HepG2 (cell line): Measurements from ENCODE around the gene MYH10. TPM values are rescaled to one million over a fixed set of nuclear protein-coding genes. Genes with fewer than 3 reads are reported as not detected.

Experiments used
- ATAC-seq: fragments of 200-7000 bp; cut with Tn5 transposase; 3 replicates; pipeline ENCODE4 v1.9.1; 2020; ENCODE audit warnings: mild to moderate bottlenecking, moderate library complexity
- BruUV-seq: library from RNA; stranded (reverse); fragments of 400-500 nt; replicated peaks from 2 replicates; lab custom pipeline; 2021; lab: Mats Ljungman, UMichigan
- CTCF ChIA-PET: fragments of 300-600 bp; formaldehyde crosslinking; extraction: SDS; loops from one replicate; lab custom pipeline; 2021; ENCODE audit warnings: low total read pairs, inconsistent platforms, low intra/inter-chr PET ratio; lab: Yijun Ruan, JAX
- POLR2A ChIA-PET: fragments of 350-600 bp; sonication (Branson Sonifier 250); formaldehyde crosslinking; loops from one replicate; lab custom pipeline; 2020; ENCODE audit warnings: antibody characterized with exemption, inconsistent platforms; lab: Yijun Ruan, JAX
- DNase-seq: peaks from one replicate; pipeline ENCODE4 v3.0.0-alpha.2; 2015; ENCODE audit warnings: low spot score
- FAIRE-seq: peaks from 3 replicates; lab custom pipeline; 2011; peaks lifted over from hg19 to GRCh38; lab: Jason Lieb, UNC
- H2AFZ ChIP-seq: one replicate; pipeline ENCODE4 v1.6.1; 2011; ENCODE audit warnings: low read length, inconsistent platforms
- H3K27ac ChIP-seq: fragments of 300-600 bp; 3 replicates; pipeline ENCODE4 v1.8.0; 2011; ENCODE audit warnings: mixed run types, mild to moderate bottlenecking, mixed read lengths, low read length, inconsistent platforms; ENCODE audit not compliant: insufficient read depth; ENCODE audit errors: extremely low read length
- H3K27me3 ChIP-seq, 2 experiments: fragments of 200-600 bp in 1 of 2; 2 replicates in 1 of 2; 3 replicates in 1 of 2; pipeline versions ENCODE4 v1.6.0 to v1.8.0; 2011; ENCODE audit warnings: low read length in 2 of 2, mild to moderate bottlenecking in 2 of 2, moderate library complexity in 2 of 2, inconsistent platforms in 1 of 2; ENCODE audit not compliant: insufficient read depth in 2 of 2, control insufficient read depth in 1 of 2
- H3K36me3 ChIP-seq, 2 experiments: fragments of 200-600 bp in 1 of 2; replicated peaks in 1 of 2; 2 replicates in 1 of 2; 3 replicates in 1 of 2; pipeline versions ENCODE4 v1.5.1 to v1.8.0; 2011; ENCODE audit warnings: low read length in 2 of 2, inconsistent platforms in 1 of 2; ENCODE audit not compliant: insufficient read depth in 2 of 2, control insufficient read depth in 1 of 2
- H3K4me1 ChIP-seq: 2 replicates; pipeline ENCODE4 v1.5.1; 2012; ENCODE audit warnings: low read length, inconsistent platforms; ENCODE audit not compliant: insufficient read depth
- H3K4me2 ChIP-seq: 2 replicates; pipeline ENCODE4 v1.6.0; 2011; ENCODE audit warnings: low read depth, low read length, inconsistent platforms
- H3K4me3 ChIP-seq, 3 experiments: fragments of 200-600 bp in 1 of 3; sonication (generic), shearing (Covaris generic) in 1 of 3; replicated peaks in 1 of 3; 2 replicates each; pipeline ENCODE4 v1.5.1; 2011 to 2016; ENCODE audit warnings: low read length in 3 of 3, inconsistent platforms in 2 of 3, low read depth in 2 of 3, mild to moderate bottlenecking in 2 of 3, control low read depth in 1 of 3, mixed read lengths in 1 of 3; ENCODE audit not compliant: insufficient read depth in 1 of 3
- H3K79me2 ChIP-seq: one replicate; pipeline ENCODE4 v1.6.1; 2011; ENCODE audit warnings: low read length, inconsistent platforms; ENCODE audit not compliant: insufficient read depth
- H3K9ac ChIP-seq: 2 replicates; pipeline ENCODE4 v1.6.0; 2011; ENCODE audit warnings: mild to moderate bottlenecking, low read depth, low read length, inconsistent platforms; ENCODE audit not compliant: insufficient read depth
- H3K9me3 ChIP-seq: 2 replicates; pipeline ENCODE4 v1.5.1; 2012; ENCODE audit warnings: mild to moderate bottlenecking, low read length
- H4K20me1 ChIP-seq: 2 replicates; pipeline ENCODE4 v1.6.0; 2011; ENCODE audit warnings: inconsistent platforms, mild to moderate bottlenecking, low read length, moderate library complexity; ENCODE audit not compliant: insufficient read depth
- ARID3A ChIP-seq: IDR thresholded peaks from 2 replicates; pipeline ENCODE4 v1.6.1; 2012; ENCODE audit warnings: low read depth, low read length, improper control_type of control experiment
- CAMTA2 ChIP-seq: sonication (generic); formaldehyde crosslinking; IDR thresholded peaks from 2 replicates; pipeline ENCODE4 v1.4.0; 2020; ENCODE audit warnings: mild to moderate bottlenecking, missing genetic modification reagents, borderline replicate concordance
- EED ChIP-seq: sonication (generic); formaldehyde crosslinking; IDR thresholded peaks from 2 replicates; pipeline ENCODE4 v1.5.0; 2020; ENCODE audit warnings: mild to moderate bottlenecking, missing genetic modification reagents
- EHMT2 ChIP-seq: fragments of 200-600 bp; sonication (generic); IDR thresholded peaks from 2 replicates; pipeline ENCODE4 v1.7.0; 2017; ENCODE audit warnings: antibody characterized with exemption, low read depth, low read length, borderline replicate concordance
- MIXL1 ChIP-seq: IDR thresholded peaks from 2 replicates; pipeline ENCODE4 v1.6.1; 2016
- MTA3 ChIP-seq: sonication (generic); formaldehyde crosslinking; IDR thresholded peaks from 2 replicates; pipeline ENCODE4 v1.4.0; 2020; ENCODE audit warnings: missing genetic modification reagents
- NR2C2 ChIP-seq: sonication (generic); formaldehyde crosslinking; IDR thresholded peaks from 2 replicates; pipeline ENCODE4 v1.4.0; 2020; ENCODE audit warnings: missing genetic modification reagents, mild to moderate bottlenecking, moderate library complexity, borderline replicate concordance
- PAWR ChIP-seq: sonication (generic); formaldehyde crosslinking; IDR thresholded peaks from 2 replicates; pipeline ENCODE4 v1.4.0; 2020; ENCODE audit warnings: missing genetic modification reagents, mild to moderate bottlenecking, borderline replicate concordance
- SALL2 ChIP-seq: sonication (generic); formaldehyde crosslinking; IDR thresholded peaks from 2 replicates; pipeline ENCODE4 v1.8.1; 2023; ENCODE audit warnings: mild to moderate bottlenecking, missing genetic modification reagents, inconsistent platforms
- ZNF143 ChIP-seq: sonication (generic); formaldehyde crosslinking; IDR thresholded peaks from 2 replicates; pipeline ENCODE4 v1.4.0; 2020; ENCODE audit warnings: missing genetic modification reagents
- ZNF180 ChIP-seq: sonication (generic); formaldehyde crosslinking; IDR thresholded peaks from 2 replicates; pipeline ENCODE4 v1.4.0; 2020; ENCODE audit warnings: low read depth, missing genetic modification reagents, borderline replicate concordance
- ZNF354B ChIP-seq: sonication (generic); formaldehyde crosslinking; IDR thresholded peaks from 2 replicates; pipeline ENCODE4 v1.8.0; 2022; ENCODE audit warnings: mild to moderate bottlenecking, missing genetic modification reagents
- ZNF569 ChIP-seq: sonication (generic); formaldehyde crosslinking; IDR thresholded peaks from 2 replicates; pipeline ENCODE4 v1.5.0; 2020; ENCODE audit warnings: mild to moderate bottlenecking, missing genetic modification reagents, moderate library complexity, borderline replicate concordance
- WGBS: methylation state at CpG from one replicate; pipeline ENCODE4 v1.1.6; 2017; ENCODE audit warnings: low lambda C conversion rate; 5-methylcytosine and 5-hydroxymethylcytosine counted together
- in situ Hi-C: cut with HindIII; loops from 2 replicates; pipeline ENCODE4 v1.10.0; 2017; ENCODE audit warnings: low pct_unique_long_range_greater_than_20kb; ENCODE audit not compliant: extremely low pct_ligation_motif_present
- intact Hi-C: fragments of 100-400 bp; cut with micrococcal nuclease; formaldehyde crosslinking; loops from one replicate; pipeline ENCODE4 v1.10.0; 2022; ENCODE audit not compliant: unreplicated experiment
- polyA plus RNA-seq, 8 experiments: library from polyadenylated mRNA; depleted of rRNA in 3 of 8; stranded (reverse) in 7 of 8; unstranded in 1 of 8; fragments of >200 nt; fragmentation: Illumina TruSeq in 4 of 8; extraction: Trizol in 4 of 8; gene quantifications; 2 replicates each; pipeline versions ENCODE4 v1.2.1 to v1.2.3, GENCODE V29; 2011 to 2016; ENCODE audit warnings: low read depth in 4 of 8, missing spikeins in 1 of 8, mixed read lengths in 1 of 8; ENCODE audit not compliant: insufficient read depth in 1 of 8
- total RNA-seq, 5 experiments: library from RNA; depleted of rRNA; stranded (reverse); fragments of >200 nt; fragmentation: Illumina TruSeq; extraction: Trizol; gene quantifications; 2 replicates each; pipeline ENCODE4 v1.2.3, GENCODE V29; 2016; ENCODE audit warnings: low read depth in 1 of 5
- TF ChIP-seq, protein P1 (sequence below): sonication (generic); formaldehyde crosslinking; IDR thresholded peaks from 2 replicates; pipeline ENCODE4 v1.4.0; 2020; ENCODE audit warnings: mild to moderate bottlenecking, missing genetic modification reagents

MYH10 gene
- total and polyA plus RNA-seq, 2 of the 13 experiments (the other 11 are each of a cell fraction or from before 2014, with no cell fraction given): 43.4 to 68.6 TPM

DNA sequence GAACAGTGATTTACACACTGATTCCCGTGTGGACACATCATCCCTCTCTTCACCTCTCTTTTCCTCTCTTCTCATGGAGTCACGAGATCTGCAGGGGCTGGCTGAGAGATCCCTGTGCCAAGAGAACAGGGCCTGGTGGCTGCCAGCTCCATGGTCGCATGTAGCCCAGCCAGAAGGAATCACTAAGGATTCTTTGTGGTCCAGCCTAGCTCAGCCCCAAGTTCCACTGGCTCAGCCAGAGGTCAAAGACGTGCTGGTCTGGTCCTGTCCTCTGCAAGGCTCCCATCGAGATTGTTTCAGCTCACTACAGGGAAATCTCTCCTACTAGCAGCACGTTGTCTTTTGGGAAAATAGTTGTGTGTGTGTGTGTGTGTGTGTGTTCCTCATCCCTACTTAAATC lies 128.4 kb downstream of the MYH10 start:
- WGBS: 94% methylated on average over 6 of the region's 6 CpGs
- in situ Hi-C loops: no loop called here
- H3K27ac ChIP-seq: no peak overlapping the region
- POLR2A ChIA-PET: no interaction called here
- no peaks in the 10 kb centered on the region for H3K9me3 ChIP-seq
- no peak for DNase-seq
- no peak overlapping the region for H3K9ac ChIP-seq
- no peaks in the 10 kb centered on the region for H3K27me3 ChIP-seq
- no peaks in the 10 kb centered on the region for H3K4me1 ChIP-seq
- no peaks in the 10 kb centered on the region for H4K20me1 ChIP-seq
- BruUV-seq: no TSS peak
- intact Hi-C loops: no loop called here
- no peak overlapping the region for H3K4me2 ChIP-seq
- H2AFZ ChIP-seq: no peak overlapping the region
- no peak for FAIRE-seq
- H3K4me3 ChIP-seq: no peak overlapping the region
- CTCF ChIA-PET: no interaction called here
- ATAC-seq: no peak
- no peaks in the 10 kb centered on the region for H3K79me2 ChIP-seq
- peaks cover 34 to 66% of the 10 kb centered on the region in 2 experiments for H3K36me3 ChIP-seq
- TF ChIP-seq MTA3: no peak
- TF ChIP-seq ZNF143 (CRISPR knock-in tag): no peak
- TF ChIP-seq MIXL1 (CRISPR knock-in tag): no peak
- no peak for TF ChIP-seq ZNF354B (CRISPR knock-in tag)
- no peak for TF ChIP-seq EED (CRISPR knock-in tag)
- TF ChIP-seq, protein P1, sequence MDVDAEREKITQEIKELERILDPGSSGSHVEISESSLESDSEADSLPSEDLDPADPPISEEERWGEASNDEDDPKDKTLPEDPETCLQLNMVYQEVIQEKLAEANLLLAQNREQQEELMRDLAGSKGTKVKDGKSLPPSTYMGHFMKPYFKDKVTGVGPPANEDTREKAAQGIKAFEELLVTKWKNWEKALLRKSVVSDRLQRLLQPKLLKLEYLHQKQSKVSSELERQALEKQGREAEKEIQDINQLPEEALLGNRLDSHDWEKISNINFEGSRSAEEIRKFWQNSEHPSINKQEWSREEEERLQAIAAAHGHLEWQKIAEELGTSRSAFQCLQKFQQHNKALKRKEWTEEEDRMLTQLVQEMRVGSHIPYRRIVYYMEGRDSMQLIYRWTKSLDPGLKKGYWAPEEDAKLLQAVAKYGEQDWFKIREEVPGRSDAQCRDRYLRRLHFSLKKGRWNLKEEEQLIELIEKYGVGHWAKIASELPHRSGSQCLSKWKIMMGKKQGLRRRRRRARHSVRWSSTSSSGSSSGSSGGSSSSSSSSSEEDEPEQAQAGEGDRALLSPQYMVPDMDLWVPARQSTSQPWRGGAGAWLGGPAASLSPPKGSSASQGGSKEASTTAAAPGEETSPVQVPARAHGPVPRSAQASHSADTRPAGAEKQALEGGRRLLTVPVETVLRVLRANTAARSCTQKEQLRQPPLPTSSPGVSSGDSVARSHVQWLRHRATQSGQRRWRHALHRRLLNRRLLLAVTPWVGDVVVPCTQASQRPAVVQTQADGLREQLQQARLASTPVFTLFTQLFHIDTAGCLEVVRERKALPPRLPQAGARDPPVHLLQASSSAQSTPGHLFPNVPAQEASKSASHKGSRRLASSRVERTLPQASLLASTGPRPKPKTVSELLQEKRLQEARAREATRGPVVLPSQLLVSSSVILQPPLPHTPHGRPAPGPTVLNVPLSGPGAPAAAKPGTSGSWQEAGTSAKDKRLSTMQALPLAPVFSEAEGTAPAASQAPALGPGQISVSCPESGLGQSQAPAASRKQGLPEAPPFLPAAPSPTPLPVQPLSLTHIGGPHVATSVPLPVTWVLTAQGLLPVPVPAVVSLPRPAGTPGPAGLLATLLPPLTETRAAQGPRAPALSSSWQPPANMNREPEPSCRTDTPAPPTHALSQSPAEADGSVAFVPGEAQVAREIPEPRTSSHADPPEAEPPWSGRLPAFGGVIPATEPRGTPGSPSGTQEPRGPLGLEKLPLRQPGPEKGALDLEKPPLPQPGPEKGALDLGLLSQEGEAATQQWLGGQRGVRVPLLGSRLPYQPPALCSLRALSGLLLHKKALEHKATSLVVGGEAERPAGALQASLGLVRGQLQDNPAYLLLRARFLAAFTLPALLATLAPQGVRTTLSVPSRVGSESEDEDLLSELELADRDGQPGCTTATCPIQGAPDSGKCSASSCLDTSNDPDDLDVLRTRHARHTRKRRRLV (CRISPR knock-in tag): no peak
- no peak for TF ChIP-seq NR2C2 (CRISPR knock-in tag)
- no peak for TF ChIP-seq ARID3A
- no peak for TF ChIP-seq ZNF569 (CRISPR knock-in tag)
- TF ChIP-seq ZNF180 (CRISPR knock-in tag): no peak
- TF ChIP-seq EHMT2: no peak
- TF ChIP-seq SALL2 (CRISPR knock-in tag): no peak
- TF ChIP-seq CAMTA2 (CRISPR knock-in tag): no peak
- no peak for TF ChIP-seq PAWR (CRISPR knock-in tag)
